Measurements from ENCODE around the gene SMG7.

DNA sequence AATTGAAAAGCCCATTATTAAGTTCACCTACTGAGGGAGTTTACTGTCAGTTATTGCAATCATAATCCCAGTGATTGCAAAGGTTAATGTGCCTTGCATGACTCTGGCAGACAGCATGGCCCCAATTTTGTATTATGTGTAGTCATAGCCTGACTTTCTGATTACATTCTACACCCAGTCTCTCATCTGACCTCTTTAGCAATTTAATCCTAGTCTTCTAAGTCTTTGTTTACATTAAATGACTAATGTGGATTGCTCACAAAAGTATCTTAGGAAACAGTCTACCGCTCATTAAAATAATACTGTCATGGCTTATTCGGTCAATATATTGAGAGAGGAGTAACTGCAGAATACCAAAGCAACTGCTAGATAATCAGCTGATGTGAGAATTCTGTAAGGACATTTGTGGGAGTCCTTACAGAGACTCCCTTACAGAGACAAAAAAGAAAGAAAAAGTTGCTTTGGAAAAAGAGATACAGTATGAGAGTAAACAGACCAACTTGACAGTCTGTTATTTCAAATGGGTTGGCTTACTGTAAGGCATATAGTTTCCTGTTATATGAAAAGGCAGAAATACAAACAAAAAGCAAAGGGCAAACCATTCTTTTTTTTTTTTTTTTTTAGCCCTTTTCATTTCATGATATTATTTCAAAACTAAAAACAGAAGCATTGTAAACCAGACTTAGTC lies 42.8 kb downstream of the SMG7 start:
- TF ChIP-seq, protein P1, sequence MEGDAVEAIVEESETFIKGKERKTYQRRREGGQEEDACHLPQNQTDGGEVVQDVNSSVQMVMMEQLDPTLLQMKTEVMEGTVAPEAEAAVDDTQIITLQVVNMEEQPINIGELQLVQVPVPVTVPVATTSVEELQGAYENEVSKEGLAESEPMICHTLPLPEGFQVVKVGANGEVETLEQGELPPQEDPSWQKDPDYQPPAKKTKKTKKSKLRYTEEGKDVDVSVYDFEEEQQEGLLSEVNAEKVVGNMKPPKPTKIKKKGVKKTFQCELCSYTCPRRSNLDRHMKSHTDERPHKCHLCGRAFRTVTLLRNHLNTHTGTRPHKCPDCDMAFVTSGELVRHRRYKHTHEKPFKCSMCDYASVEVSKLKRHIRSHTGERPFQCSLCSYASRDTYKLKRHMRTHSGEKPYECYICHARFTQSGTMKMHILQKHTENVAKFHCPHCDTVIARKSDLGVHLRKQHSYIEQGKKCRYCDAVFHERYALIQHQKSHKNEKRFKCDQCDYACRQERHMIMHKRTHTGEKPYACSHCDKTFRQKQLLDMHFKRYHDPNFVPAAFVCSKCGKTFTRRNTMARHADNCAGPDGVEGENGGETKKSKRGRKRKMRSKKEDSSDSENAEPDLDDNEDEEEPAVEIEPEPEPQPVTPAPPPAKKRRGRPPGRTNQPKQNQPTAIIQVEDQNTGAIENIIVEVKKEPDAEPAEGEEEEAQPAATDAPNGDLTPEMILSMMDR (IDR thresholded peaks at IDR 0.05; ENCODE audit: low read length) = no peak
- TF ChIP-seq EZH2 (IDR thresholded peaks at IDR 0.05; ENCODE audit: borderline replicate concordance, low read length) = no peak
